GM23338 (cell line): ENCODE measurements around the gene PAGE4. TPM values are rescaled to one million over a fixed set of nuclear protein-coding genes. Genes with fewer than 3 reads are reported as not detected.
A peak's percentile ranks its signal among the peaks of the same experiment; 100 is the strongest.

Source experiments
- ATAC-seq: fragments of 200-7000 bp; cut with Tn5 transposase; 3 replicates; pipeline ENCODE4 v1.9.1; 2020
- DNase-seq: peaks from one replicate; pipeline ENCODE4 v3.0.0-alpha.2; 2015; ENCODE audit warnings: low spot score
- H2AFZ ChIP-seq: fragments of 200-600 bp; sonication (generic); 2 replicates; pipeline ENCODE4 v1.8.0; 2016; ENCODE audit warnings: antibody characterized with exemption, mild to moderate bottlenecking, moderate library complexity
- H3F3A ChIP-seq: fragments of 200-600 bp; sonication (generic); replicated peaks from 2 replicates; pipeline ENCODE4 v1.8.0; 2017; ENCODE audit warnings: antibody characterized with exemption, mixed run types, low read depth
- H3K27ac ChIP-seq: fragments of 200-600 bp; sonication (generic); 2 replicates; pipeline ENCODE4 v1.6.1; 2016; ENCODE audit warnings: low read depth
- H3K27me3 ChIP-seq: fragments of 200-600 bp; sonication (generic); 2 replicates; pipeline ENCODE4 v1.8.0; 2016; ENCODE audit warnings: mild to moderate bottlenecking, mixed run types, moderate library complexity; ENCODE audit not compliant: insufficient read depth
- H3K36me3 ChIP-seq: fragments of 200-600 bp; sonication (generic); 2 replicates; pipeline ENCODE4 v1.8.0; 2016; ENCODE audit warnings: mild to moderate bottlenecking; ENCODE audit not compliant: insufficient read depth
- H3K4me1 ChIP-seq: fragments of 200-600 bp; sonication (generic); 2 replicates; pipeline ENCODE4 v1.8.0; 2016; ENCODE audit warnings: mild to moderate bottlenecking, moderate library complexity; ENCODE audit not compliant: insufficient read depth
- H3K4me2 ChIP-seq: fragments of 200-600 bp; sonication (generic); 2 replicates; pipeline ENCODE4 v1.7.1; 2017; ENCODE audit warnings: mixed run types
- H3K4me3 ChIP-seq: fragments of 200-600 bp; sonication (generic); 2 replicates; pipeline ENCODE4 v1.6.1; 2016; ENCODE audit warnings: mixed run types
- H3K79me2 ChIP-seq: fragments of 200-600 bp; sonication (generic); replicated peaks from 2 replicates; pipeline ENCODE4 v1.8.0; 2017; ENCODE audit warnings: mild to moderate bottlenecking; ENCODE audit not compliant: insufficient read depth
- H3K9me2 ChIP-seq: fragments of 200-600 bp; sonication (generic); 2 replicates; pipeline ENCODE4 v1.8.0; 2017; ENCODE audit not compliant: insufficient read depth
- H4K20me1 ChIP-seq: fragments of 200-600 bp; sonication (generic); replicated peaks from 2 replicates; pipeline ENCODE4 v1.8.0; 2017; ENCODE audit warnings: mild to moderate bottlenecking; ENCODE audit not compliant: insufficient read depth
- H3K27ac Mint-ChIP-seq: 2 replicates; pipeline ENCODE4 v1.8.0; 2020; ENCODE audit warnings: inconsistent platforms, mild to moderate bottlenecking, moderate library complexity, mixed read lengths
- H3K27me3 Mint-ChIP-seq: 3 replicates; pipeline ENCODE4 v1.8.0; 2022; ENCODE audit warnings: low read depth, mild to moderate bottlenecking, moderate library complexity, mixed read lengths, inconsistent platforms; ENCODE audit not compliant: insufficient read depth, poor library complexity
- H3K36me3 Mint-ChIP-seq: 3 replicates; pipeline ENCODE4 v1.8.0; 2021; ENCODE audit warnings: low read depth, mild to moderate bottlenecking, inconsistent platforms, moderate library complexity, mixed read lengths
- H3K4me1 Mint-ChIP-seq: 3 replicates; pipeline ENCODE4 v1.8.0; 2020; ENCODE audit warnings: mild to moderate bottlenecking, inconsistent platforms, mixed read lengths
- H3K4me3 Mint-ChIP-seq: 3 replicates; pipeline ENCODE4 v1.8.0; 2021; ENCODE audit warnings: moderate library complexity, mild to moderate bottlenecking, inconsistent platforms, mixed read lengths
- H3K9me3 Mint-ChIP-seq: 3 replicates; pipeline ENCODE4 v1.8.0; 2020; ENCODE audit warnings: moderate library complexity, mild to moderate bottlenecking, inconsistent platforms, mixed read lengths
- CTCF ChIP-seq, 2 experiments: fragments of 200-600 bp in 1 of 2; sonication (generic) in 1 of 2; conservative IDR thresholded peaks; 2 replicates each; pipeline versions ENCODE4 v1.5.1 to v1.6.1; 2016 to 2017; ENCODE audit warnings: antibody characterized with exemption in 2 of 2, low read depth in 2 of 2, mild to moderate bottlenecking in 2 of 2, moderate library complexity in 1 of 2
- JUNB ChIP-seq: IDR thresholded peaks from one replicate; pipeline ENCODE4 v1.6.1; 2016; ENCODE audit warnings: antibody characterized with exemption; ENCODE audit not compliant: unreplicated experiment
- POLR2AphosphoS5 ChIP-seq: IDR thresholded peaks from 2 replicates; pipeline ENCODE4 v1.6.1; 2016; ENCODE audit warnings: antibody characterized with exemption, low read depth
- STAT1 ChIP-seq: IDR thresholded peaks from one replicate; pipeline ENCODE4 v1.6.1; 2016; ENCODE audit warnings: antibody characterized with exemption; ENCODE audit not compliant: unreplicated experiment
- ZNF462 ChIP-seq: fragments of 250-450 bp; sonication (Bioruptor Pico); IDR thresholded peaks from 2 replicates; pipeline ENCODE4 v1.5.0; 2020; ENCODE audit warnings: mild to moderate bottlenecking, moderate library complexity
- polyA plus RNA-seq: library from polyadenylated mRNA; unstranded; fragments of >200 nt; fragmentation: Nextera tagmentation; extraction: Ambion mirVana; gene quantifications from 2 replicates; pipeline ENCODE4 v1.2.1, GENCODE V29; 2016
- total RNA-seq: library from RNA; depleted of rRNA; stranded (reverse); fragments of >200 nt; shearing (Covaris generic); gene quantifications from 2 replicates; pipeline ENCODE4 v1.2.3, GENCODE V29; 2014

The PAGE4 gene
- total and polyA plus RNA-seq, 2 experiments from 2014 or later, result 1.6 TPM; not detected in 1

GRCh38 chrX:49878128-49878833, 49.2 kb downstream of the PAGE4 start (continued):
- no peak for TF ChIP-seq ZNF462 (CRISPR knock-in tag)

GRCh38 chrX:49878834-49879655, 49.9 kb downstream of the PAGE4 start, which contains the start of gene USP27X:
Gene USP27X, plus strand, starts transcription at chrX:49879484. Its CDS starts 824 bp downstream, at chrX:49880308.
- Histone ChIP-seq H3K4me3 (peak within 1 kb of the TSS; percentile 71), H3K36me3 (no peaks in the 10 kb centered on the region), H3K4me1 (no peaks in the 10 kb centered on the region; the same call in 1 of the 2 replicates), H3F3A (no peaks in the 10 kb centered on the region), H3K27ac (peak within 1 kb of the TSS; percentile 79; the same call in 1 of the 2 replicates), H2AFZ (peak within 1 kb of the TSS; percentile 96), H3K79me2 (no peaks in the 10 kb centered on the region), H3K4me2 (peak within 1 kb of the TSS; percentile 78), H3K9me2 (no peaks in the 10 kb centered on the region), H3K27me3 (0 out of 2 replicates have a peak, but pooled peaks cover 2% of the 10 kb centered on the region), H4K20me1 (no peaks in the 10 kb centered on the region)
- no peak within 1 kb of the TSS for H3K27ac Mint-ChIP-seq
- no peaks in the 10 kb centered on the region for H3K9me3 Mint-ChIP-seq
- peaks cover 2% of the 10 kb centered on the region for H3K27me3 Mint-ChIP-seq
- peak within 1 kb of the TSS; percentile 81 for H3K4me3 Mint-ChIP-seq
- DNase-seq (peak; percentile 74), ATAC-seq (peak; percentile 84)
- H3K4me1 Mint-ChIP-seq, result peaks cover 10% of the 10 kb centered on the region; the same call in 2 of the 3 replicates
- TF ChIP-seq JUNB (no peak), STAT1 (no peak), POLR2AphosphoS5 (peak; percentile 39; the same call in 1 of the 2 replicates), CTCF (conservative IDR thresholded peaks at IDR 0.05; ENCODE audit: low read depth in 2 of 2) (peak; percentile 26 to 61; a peak in 3 of 4 replicates)
- peaks cover 4% of the 10 kb centered on the region; the same call in 1 of the 3 replicates for H3K36me3 Mint-ChIP-seq
